ENCODE measurements around the gene STK26.
"Not testable (repeated sequence)": the region's sequence is repeated elsewhere in the genome, so short reads cannot be mapped to it uniquely, and the experiment has no call there.

Gene STK26

DNA sequence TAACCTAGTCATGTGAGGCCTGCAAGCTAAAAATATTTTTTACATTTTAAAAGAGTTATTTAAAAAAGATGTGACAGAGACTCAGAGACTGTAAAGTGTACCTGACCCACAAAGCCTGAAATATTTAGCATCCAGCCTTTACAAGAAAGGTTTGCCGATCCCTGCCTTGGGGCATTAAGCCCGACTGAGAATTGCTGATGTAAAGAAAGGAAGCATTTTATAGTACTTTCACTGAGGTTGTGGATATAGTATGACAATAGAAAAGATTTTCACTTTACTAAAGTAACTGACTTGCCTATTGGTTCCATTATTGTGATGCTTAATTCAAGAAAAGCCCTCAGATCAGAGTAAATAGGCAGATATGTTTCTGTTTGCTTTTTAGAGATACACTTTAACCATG, 17.0 kb downstream of the STK26 start:
- no peak for DNase-seq

DNA sequence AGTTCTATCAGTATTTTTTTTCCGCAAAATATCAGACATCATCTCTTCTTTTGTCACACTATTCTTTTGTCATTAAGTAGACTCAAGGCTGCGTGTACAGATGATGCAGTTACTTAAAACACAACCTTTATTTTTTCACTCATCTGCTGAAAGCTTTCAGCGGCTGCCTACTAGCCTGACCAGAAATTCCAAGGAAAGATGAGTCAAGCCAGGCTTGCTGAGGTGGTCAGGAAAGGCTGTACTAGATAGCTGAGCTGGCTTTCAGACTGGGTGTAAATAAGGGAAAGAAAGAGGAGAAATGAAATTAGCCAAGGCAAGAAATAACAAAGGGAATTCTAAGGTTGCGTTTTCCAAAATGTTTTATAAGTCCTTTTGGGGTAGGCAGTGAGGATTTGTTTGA, 17.9 kb downstream of the STK26 start:
- no peak for DNase-seq

DNA sequence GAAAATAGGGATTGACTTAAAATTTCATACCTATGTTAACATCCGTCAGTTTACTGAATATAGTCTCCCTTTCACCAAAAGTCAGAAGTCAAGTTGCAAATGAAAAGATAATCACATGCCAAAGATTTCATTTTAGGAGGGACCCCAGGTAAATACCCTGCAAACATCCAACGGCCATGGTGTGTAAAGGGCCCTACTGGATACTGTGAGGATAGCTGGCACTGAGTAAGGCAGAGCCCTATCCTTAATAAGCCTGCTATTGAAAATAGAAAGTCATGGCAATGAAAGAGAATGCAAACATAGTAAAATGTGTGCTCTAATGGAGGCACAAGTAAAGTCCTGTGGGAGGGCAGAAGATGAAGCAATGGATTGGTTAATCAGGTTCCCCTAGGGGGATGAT, 20.9 kb downstream of the STK26 start:
- no peak for DNase-seq

DNA sequence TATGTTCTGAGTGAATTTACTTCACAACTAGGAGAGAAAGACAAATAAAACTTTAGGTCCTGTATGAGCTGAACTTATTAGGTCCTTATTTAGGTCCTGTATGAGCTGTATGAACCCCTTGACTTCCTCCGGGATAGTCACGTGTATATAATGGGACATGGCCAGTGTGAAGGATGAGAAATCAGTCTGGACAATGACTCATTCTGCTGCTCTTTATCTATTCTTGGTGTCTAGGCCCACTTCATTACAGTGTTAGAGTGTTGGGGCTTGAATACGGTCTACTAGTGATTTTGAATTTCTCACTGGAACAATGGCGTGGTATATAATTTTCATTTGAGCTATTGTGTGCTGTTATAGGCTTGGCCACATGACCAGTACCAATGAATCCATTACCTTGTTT, 21.9 kb downstream of the STK26 start:
- DNase-seq: no peak

DNA sequence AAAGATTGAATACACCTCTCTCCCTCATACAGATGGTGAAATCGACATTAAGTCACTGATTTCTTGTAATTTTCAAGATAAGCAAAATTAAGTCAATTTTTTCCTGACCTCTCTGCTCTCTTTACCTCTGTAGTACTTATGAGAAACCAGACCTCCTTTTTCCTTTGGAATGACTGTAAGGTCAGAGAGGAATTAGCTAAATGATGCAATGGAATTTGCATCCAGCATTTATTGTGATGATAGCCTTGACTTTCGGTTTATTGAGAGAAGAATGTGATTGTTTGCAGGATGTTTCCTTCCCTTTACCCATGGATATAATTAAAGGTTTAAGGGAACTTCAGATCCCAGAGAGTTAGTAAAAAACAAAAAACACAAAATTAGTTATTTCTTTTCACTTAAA, 22.4 kb downstream of the STK26 start:
- DNase-seq: no peak

DNA sequence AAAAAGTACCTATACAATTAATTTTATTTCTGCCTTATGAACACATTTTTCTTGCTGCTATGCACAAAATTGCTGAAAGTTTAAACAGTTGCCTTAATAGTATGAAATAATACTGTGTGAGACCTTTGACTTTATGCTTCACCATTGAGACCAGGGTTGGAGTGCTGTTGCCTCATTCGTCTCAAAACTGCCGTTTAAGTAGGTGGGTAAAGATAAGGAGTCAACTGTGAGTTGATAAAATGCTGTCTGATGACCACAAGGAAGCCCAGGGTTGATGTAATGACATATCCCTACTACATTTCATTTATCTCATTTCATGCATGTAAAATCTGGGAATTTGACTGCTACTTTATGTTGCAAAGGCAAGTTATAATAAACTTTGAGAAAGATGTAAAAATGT, 23.4 kb downstream of the STK26 start:
- no peak for DNase-seq

DNA sequence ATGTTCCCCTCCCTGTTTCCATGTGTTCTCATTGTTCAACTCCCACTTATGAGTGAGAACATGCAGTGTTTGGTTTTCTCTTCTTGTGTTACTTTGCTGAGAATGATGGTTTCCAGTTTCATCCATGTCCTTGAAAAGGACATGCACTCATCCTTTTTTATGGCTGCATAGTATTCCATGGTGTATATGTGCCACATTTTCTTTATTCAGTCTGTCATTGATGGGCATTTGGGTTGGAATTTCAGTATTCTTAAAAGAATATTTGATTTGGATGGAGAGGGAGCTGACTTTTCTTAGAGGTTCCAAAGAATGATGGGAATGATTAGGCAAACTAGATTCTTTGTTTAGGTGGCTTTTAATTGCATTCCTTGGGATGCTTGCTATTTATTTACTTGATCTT, 28.7 kb downstream of the STK26 start:
- not testable (repeated sequence) for DNase-seq

DNA sequence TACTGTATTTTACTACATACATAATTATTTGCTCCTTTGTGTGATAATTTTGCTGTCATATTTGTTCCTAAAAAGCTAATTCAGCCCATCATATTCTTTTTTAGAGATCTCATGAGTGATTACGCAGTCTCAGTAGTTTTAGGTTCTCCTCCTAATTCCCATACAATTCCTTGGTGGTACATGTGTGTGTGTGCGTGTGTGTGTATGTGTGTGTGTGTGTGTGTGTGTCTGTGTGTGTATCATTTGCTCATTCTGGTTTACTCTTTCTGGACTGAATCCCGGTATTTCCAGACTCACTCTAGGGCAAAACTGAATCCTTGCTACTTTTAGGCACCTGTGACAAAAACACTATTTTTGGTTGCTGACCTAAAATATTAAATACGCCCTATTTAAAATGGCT, 34.9 kb downstream of the STK26 start:
- DNase-seq: no peak

DNA sequence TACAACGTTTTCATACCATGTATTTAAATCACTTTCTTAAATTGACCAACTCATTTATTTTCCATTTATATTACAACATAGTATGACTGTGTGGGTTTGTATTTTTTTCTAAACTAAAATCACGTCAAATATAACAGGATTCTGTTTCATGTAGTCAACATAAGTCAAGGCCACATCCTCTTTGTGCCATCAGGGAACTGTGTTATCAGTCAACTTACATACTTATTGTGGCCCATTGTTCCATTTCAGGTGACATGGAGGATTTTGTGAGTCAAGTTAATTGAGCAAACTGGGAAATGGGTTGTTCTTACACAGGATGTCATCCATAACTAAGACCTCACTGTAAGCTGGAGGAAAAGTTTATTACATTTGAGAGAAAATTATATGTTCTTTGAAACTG, 35.9 kb downstream of the STK26 start:
- no peak for DNase-seq

DNA sequence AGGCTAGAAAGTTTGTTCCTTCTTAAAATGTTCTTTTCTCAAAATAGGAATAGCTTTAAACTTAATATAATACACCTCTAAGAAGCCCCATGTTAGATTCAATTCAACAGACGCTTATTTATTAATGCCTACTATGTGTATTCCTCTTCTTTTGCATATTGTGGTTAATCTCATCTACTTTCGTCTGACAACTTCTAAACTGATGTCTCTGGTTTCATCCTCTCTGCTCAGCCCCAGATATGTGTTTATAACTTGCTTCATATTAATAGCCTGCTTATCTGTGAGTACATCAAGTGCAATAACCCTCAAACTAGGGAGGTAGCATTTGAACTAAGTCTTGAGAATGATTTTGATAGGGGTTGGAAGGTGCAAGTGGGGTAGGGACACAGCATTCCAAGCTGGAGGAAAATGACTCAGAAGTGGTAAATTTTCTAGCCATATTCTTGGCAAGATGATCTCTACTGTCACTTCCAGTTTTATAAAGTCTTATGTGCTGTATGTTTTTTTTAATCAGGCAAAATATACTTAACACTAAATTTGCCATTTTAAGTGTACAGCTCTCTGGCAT, 37.0 kb downstream of the STK26 start:
- no peak for DNase-seq

DNA sequence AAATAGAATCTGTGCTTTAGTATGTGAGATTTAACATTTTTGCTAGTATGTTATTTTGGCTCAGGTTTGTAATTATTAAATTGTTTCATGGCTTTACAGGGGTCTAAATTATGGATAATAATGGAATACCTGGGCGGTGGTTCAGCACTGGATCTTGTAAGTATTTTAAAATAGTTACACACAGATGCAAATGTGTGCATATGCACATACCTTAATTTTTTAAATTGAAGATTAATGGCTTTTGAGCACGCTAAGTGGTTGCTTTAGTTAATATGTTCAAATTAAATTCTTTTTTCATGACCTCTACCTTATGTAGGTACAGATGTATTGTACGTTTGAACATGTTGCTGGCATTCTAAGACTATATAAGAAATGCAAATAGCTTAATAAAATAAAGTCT, 40.2 kb downstream of the STK26 start:
- no peak for DNase-seq

DNA sequence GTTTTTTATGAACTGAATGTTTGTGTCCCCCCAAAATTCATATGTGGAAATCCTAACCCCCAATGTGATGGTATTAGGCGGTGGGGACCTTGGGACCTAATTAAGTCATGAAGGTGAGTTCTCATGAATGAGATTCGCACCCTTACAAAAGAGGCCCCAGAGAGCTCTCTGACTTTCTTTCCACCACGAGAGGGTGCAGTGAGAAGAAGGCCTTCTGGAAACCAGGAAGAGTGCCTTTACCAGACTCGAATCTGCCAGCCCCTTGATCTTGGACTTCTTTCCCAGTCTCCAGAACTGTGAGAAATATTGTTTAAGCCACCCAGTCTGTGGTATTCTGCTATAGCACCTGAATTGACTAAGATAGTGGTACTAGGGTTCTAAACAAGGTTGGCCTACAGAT, 40.8 kb downstream of the STK26 start:
- DNase-seq: no peak

DNA sequence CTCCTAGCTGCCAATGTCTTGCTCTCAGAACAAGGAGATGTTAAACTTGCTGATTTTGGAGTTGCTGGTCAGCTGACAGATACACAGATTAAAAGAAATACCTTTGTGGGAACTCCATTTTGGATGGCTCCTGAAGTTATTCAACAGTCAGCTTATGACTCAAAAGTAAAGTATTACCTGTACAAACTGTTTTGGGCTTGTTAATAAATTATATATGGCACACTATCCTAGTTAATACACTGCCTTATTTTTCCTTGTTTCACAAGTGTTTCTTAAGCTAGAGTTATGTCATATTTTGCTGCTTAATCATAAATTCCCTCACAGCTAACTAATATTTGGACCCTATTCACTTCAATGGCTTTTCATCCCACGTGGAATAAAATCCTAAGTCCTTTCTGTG, 45.3 kb downstream of the STK26 start:
- DNase-seq: no peak

DNA sequence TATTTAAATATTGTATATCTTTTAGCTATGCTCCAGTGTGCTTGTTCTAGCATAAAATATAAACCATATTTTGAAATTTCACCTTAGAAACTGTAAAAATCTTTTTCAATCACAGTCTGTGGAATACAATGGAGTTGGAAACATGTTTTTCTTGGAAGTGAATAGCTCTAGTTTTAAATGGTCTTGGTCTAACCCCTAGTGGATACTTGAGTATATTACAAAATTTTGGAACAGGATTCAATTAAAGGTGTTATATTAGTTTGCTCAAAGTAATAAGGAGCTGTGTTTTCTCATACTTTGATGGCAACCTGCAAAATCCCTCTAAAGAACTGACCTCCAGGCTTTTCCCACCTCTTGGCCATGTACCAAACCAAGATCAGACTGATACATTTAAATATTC, 48.2 kb downstream of the STK26 start:
- DNase-seq: no peak

DNA sequence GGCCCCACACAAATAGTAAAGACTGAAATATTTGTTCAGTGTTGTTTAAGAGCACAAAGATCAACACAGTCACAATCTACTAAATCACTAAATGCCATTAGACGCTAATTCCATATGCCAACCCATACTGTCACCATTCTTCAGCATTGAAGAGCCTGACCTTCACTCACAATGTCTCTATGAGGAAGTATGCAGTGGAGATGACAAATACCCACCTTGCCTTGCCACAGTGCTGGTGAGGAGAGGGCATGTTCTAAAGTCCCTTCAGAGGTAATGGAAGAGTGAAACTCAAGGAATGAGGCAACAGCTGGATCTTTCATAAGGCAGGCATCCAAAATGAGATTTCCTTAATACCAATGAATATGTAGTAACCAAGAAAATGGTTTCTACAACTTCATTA, 54.3 kb downstream of the STK26 start:
- no peak for DNase-seq

DNA sequence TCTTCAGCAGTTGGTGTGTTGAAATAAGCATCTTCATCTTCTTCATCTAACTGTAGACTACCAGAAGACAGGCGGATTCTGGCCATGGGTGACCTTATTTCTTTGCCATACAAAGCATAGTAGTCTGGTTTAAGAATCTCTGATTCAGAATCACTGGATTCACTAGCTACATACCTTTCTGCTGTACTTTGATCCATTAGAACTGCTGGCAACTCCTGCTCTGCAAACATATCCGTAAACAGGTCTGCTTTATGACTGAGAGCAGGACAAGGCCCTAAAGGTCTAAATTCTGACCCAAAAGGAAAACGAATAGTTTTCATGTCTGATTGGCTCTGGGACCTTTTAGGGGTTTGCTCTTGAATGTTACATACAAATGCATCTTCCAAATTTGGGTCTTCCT, 54.8 kb downstream of the STK26 start:
- no peak for DNase-seq

DNA sequence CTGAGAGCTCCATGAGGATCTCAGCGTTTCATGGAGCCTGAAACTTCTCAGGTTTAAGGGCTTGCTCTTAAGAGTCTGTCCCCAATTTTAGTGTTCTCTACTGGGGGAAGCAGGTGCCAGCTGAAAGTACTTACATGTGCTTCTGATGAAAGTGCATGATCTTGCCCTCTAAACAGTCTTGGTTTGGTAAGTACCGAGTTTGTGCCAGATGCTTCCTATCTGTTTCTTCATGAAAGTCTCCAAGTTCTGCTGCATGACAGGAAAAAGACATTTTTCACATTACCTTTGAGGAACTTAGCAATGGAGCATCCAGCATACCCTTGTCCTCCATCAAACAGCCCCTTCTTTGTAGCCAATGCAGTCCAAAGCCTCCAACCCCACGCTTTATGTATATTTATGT, 62.7 kb downstream of the STK26 start:
- no peak for DNase-seq

DNA sequence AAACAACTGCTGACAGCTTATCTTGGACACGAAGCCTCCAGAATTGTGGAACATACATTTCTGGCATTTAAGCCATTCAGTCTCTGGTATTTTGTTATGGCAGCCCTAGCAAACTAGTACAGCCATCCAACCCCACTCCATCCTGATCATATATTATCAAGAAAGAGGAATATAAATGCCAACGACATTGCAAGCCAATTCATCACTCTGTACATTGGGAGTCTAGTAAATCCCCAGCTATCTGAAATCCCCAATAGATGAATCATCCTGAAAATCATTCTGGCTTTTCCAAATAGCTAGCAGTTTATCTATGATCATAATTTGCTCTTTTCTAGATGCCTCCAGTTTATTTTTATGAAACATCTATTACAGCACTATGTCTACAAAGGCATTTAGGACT, 63.6 kb downstream of the STK26 start:
- no peak for DNase-seq

DNA sequence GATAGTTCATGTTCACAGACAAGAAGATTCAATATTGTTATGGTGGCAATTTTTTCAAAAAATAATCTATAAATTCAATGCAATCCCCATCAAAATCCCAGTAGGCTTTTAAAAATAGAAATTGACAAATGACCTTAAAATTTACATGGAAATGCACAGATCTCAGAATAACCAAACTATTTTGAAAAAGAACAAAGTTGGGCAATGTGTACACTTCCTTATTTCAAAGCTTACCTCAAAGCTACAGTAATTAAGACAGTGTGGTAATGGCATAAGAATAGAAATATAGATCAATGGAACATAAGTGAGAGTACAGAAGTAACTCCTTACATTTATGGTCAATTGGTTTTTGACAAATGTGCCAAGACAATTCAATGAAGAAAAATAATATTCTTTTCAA, 65.8 kb downstream of the STK26 start:
- no peak for DNase-seq

DNA sequence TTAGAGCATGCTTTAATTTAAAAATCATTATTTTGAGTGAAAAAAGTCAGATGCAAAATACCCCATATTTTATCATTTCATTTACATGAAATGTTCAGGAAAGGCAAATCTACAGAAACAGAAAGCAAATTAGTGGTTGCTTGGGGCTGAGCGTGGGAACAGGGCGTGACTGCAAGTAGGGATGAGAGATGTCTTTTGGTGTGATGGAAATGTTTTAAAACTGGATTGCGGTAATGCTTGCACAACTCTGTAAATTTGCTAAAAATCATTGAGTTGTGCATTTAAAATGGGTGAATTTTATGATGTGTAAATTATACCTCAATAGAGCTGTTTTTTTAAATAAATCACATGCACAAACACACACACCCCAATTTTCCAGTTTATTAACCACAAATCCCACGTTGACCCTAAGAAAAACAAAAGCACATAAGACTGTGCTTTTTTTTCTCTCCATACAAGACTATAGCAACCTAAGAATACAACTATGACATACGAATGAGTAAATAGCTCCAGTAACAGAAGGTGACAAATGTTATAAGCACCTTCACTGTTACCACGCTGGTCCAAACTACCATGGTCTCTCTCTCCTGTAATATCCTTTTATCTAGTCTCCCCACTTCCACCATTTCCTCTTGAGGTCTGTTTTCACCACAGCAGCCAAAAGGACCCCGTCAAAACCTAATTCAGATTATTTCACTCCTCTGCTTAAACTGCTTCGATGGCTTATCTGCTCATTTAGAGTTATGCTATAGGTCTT, 67.5 kb downstream of the STK26 start:
- no peak for DNase-seq

DNA sequence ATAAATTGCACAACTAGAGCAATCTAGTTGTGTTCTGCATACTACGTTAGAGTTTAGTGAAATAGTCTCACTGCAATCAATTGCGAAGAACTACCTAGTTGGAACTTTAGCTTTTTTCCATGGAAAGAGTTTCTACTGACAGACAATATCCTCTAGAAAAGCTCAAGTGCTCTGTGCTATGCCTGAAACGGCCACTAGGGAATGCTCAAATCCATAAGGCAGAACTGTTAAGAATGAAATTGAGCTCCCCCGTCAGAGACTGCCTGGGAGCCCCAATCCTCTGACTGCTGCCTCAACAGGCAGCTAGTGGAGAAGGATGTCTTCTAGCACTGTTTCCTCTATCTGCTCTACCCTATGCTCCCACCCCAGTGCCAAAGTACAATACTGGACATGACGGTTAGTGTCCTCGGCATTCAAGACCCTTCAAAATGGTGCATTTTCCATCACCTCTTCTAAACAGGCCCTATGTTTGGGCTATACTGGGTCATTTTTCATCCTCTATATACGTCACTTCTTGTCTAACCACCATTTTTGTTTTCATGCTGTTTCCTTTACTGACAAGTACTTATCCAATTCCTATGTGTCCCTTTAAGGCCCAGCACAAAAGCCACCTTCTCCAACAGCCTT, 69.5 kb downstream of the STK26 start:
- no peak for DNase-seq

DNA sequence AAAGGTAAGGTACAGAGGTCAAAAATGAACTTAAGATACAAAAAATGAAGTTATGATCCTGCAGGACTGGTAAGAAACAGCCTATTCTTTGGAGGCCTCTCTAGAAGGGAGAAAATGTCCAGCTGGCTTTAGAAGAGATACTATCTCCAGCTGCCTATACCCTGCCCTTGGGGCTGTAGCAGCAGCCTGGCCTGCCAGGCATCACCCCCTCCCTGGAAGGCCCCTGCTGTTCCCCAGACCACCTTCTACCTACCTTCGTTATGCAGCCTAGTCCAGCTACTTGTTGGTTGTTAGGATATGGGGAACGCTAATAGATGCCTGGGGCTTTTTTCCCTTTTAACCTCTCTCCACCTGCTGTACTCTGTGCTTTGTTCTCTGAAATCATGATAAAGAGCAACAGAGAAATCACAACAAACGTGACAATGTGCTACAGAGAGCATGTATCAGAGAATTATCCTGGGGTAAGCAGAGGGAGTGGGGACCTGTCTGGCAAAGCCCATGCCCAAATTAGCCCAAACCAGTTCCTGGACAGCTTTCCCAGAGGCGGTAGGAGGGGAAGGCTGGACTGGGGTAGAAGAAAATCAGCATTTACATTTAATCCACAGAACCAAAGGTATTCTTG, 70.2 kb downstream of the STK26 start:
- DNase-seq: no peak

DNA sequence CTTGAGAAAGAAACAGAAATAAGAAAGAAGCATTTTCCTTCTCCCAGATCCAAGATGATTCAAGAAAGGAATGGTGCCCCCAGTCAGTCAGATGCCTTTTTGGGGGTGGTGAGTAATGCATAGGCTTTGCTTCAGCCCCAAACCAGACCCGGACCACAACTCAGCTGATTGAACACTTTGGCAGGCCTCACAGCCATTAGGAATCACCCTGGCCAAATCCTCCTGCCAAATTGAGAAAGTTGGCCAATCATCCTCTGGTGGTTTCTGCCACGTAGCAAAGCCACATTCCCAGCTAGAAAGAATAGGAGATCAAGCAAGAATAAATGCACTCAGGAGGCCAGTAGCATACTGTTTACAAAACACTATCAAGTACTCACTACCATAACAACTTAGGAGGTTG, 71.1 kb downstream of the STK26 start:
- DNase-seq: no peak

DNA sequence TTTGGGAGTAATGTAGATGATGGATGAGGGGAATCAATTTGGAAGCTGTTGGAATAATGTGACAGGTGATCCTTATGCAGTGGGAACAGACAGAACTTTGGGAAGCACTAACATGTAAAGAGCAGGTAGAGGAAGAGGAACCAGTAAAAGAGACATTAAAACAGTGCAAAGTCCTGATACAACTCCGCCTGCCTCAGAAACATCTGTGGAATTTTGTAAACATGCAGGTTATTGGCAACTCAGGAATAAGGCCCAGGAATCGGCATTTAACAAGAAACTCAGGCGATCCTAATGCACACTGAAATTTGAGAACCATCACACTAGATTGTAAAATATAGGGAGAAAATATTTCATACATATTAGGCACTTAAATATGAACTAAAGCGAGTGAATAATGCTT, 75.6 kb downstream of the STK26 start:
- not testable (repeated sequence) for DNase-seq
